GM21526 (cell line): ENCODE results near the gene C2orf74.
"Not testable (repeated sequence)": the region's sequence is repeated elsewhere in the genome, so short reads cannot be mapped to it uniquely, and the experiment has no call there.

Source experiments
- ATAC-seq: cut with Tn5 transposase; IDR thresholded peaks from one replicate; pipeline ENCODE4 v1.9.1; 2021; ENCODE audit warnings: moderate library complexity; ENCODE audit not compliant: unreplicated experiment, low FRiP score

The C2orf74 gene

DNA sequence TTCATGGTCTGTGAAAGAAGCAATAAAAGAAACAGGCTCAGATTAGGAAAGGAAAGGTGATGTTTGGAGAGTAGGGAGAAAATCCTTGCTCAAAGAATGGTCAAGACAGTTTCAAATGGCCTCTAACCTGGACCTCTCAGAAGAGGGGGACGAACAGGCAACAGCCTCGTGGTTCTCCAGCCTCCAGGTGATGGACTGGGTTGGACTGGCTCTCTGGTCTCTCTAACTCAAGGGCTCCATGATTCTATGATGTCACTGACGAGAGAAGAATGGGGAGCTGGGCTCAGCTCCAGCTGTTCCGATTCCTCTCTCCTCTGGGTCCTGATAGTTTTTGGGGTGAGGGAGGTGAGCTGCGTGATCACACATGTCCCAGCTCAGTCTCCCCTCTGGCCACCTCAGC, at the start of gene C2orf74:
C2orf74 (plus strand) TSS at position 301 of the 400 bp plus-strand sequence. CDS start 327 bp downstream, outside the sequence.
- no peak for ATAC-seq

GRCh38 chr2:61114147-61114546, 47.8 kb upstream of the C2orf74 start:
- no peak for ATAC-seq

DNA sequence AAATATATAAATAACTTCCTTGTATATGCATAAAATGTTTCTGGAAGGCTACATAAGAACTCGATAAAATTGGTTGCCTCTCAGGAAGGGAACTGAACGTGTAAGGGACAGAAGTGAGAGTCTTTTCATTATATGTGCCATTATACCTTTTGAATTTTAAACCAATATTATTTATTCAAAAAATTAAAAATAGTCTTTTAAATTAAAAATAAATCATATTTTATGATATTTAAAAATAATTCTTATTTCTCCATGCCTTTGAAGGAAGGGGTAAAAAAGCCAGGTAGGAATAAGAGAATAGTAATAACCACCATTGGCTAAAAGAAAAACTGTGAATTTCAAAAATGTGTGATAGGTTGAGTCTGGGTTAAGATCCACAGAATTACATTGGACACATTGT, 45.7 kb upstream of the C2orf74 start:
- no peak for ATAC-seq

GRCh38 chr2:61117534-61117933, 44.5 kb upstream of the C2orf74 start:
- no peak for ATAC-seq

- no peak for ATAC-seq
Observed at GRCh38 chr2:61125123-61125710, 36.8 kb upstream of the C2orf74 start.

DNA sequence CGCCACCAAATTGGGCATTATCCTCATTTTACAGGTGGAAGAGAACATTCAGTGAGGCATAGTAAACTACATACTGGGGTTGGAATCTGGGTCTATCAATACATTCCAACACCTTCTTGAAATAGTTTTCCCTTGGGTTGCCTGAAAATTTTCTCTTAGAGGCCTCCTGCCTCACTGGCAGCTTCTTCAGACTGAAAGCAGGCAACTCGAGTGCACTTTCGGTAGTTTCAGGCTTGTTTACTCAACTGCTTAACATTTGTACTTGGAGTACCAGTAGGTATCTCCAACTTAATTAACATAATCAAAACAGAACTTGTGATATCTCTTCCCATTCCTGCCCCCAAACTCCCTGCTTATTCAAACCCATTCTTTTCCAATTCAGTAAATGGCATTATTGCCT, 36.2 kb upstream of the C2orf74 start:
- no peak for ATAC-seq

- not testable (repeated sequence) for ATAC-seq
Observed at GRCh38 chr2:61128122-61128521, 33.9 kb upstream of the C2orf74 start.

- ATAC-seq, result no peak
Observed at GRCh38 chr2:61134141-61134540, 27.8 kb upstream of the C2orf74 start.

DNA sequence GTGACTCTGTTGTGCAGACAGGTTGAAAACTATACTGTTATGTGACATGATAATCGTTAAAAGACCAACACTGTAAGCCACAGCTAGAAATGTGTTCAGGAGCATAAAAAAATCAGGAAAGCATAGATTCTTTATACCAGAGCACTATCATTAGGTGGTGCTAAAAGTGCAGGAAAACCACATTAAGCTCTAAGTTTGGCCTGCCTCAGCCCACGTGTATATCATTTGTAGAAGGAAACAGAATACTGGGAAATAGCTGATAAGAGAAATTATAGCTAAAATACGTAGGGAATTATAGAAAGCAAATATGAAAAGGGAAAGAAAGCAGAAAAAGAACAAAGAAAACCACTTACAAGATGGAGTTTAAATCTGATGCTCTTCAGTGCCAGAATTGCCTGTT, 26.5 kb upstream of the C2orf74 start:
- ATAC-seq, result no peak

DNA sequence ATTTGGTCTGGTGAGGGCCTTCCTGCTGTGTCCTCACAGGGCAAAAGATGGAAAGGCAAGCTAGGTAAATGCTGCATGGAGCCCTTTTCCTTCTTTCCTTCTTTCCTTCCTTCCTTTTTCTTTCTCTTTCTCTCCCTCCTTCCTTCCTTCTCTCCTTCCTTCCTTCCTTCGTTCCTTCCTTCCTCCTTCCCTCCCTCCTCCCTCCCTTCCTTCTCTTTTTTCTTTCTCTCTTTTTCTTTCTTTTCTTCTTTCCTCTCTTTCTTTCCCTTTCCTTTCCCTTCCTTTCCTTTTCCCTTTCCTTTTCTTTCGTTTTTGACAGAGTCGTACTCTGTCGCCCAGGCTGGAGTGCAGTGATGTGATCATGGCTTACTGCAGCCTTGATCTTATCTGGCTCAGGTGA, 23.1 kb upstream of the C2orf74 start:
- ATAC-seq, result no peak

GRCh38 chr2:61141151-61141550, 20.8 kb upstream of the C2orf74 start:
- no peak for ATAC-seq

DNA sequence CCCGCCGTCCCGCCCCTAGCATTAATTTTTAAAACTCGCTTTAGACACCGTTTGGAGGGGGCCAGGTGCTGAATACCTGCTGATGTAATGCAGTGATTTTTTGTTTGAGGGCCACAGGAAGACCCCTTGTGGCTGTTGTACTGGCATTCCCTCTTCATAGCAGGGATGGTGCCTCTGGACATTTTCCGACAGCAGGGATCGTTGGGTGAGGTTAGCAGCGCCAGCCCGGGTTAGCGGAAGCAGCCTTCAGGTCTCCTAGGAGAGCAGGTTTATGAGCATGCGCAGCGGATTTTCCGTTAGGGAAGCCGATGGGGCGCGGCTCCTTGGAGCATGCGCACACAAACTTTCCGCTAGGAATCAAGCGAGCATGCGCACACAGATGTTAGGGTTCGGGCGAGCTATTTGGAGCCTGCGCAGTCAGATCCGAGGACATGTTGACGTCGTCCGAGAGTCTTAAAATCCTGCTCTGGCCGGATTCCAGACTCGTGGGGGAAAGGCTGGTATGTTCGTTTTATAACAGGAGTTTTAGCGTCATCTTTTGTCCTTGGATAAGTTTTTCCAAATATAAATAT, 17.2 kb upstream of the C2orf74 start:
- ATAC-seq, result peak; percentile 82

DNA sequence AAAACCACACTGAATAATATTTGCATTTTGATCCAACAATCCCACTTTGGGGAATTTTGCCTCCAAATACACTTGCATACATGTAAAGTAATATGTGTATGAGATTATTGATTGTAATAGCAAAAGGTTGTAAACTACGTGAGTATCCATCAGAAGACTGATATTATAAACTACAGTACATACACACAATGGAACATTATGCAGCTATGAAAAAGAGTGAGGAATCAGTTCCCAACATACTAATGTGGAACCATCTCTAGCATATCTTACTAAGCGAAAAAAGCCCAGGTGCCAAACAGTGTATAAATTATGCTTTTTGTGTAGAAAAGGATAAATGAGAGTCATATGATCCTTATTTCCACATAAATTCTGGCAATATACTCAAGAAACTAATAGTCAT, 16.0 kb upstream of the C2orf74 start:
- no peak for ATAC-seq

DNA sequence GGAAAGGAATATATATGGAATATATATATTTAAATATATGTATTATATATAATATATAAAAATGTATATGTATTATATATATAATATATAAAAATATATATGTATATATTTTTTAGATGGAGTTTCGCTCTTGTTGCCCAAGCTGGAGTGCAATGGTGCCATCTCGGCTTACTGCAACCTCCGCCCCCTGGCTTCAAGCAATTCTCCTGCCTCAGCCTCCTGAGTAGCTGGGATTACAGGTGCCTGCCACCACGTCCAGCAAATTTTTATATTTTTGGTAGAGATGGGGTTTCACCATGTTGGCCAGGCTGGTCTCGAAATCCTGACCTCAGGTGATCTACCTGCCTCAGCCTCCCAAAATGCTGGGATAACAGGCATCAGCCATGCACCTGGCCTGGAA, 13.9 kb upstream of the C2orf74 start:
- ATAC-seq, result not testable (repeated sequence)

- no peak for ATAC-seq
Observed at GRCh38 chr2:61149074-61149473, 12.9 kb upstream of the C2orf74 start.

DNA sequence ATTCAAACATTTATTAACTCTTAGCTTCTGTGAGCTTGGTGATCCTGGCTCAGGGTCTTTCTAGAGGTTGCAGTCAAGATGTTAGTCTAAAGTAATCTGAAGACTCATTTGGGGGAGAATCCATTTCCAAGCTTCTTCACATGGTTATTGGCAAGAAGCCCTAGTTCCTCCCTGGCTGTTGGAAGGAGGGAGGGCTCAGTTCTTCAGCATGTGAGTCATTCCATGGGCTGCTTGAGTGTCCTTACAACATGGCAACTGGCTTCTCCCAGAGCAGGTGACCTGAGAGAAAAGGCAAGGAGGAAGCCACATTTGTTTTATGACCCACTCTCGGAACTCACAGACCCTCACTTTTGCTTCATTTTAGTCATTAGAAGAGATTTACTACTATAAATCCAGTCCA, 10.6 kb upstream of the C2orf74 start:
- no peak for ATAC-seq

DNA sequence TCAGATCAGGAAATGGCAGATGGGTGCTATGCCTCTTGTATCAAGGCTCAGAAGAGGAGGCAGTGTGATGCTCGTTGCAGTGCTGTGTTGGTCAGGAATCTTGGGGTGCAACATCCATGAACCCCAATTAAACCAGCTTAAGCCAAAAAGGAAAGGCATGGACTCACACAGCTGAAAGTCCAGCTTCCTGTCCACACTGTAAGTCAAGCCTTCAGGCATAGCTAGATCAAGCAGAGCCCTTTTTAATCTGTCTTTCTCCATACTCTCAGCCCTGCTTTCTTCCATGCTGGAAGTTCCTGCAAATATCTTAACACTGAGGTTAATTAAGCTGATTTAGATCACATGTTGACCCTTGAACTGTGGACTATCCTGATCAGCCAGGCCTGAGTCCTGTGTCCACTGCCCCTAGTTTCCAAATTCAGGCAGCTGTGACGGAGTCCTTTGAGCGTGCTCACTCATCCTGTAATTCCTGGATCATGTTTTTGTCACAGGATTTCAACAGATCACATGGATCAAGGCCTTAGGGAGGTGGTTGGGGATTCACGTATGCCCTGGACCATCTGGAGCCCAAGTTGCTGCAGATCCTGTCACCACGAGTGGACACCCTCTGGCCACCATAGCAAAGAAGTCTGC, 4.5 kb upstream of the C2orf74 start:
- no peak for ATAC-seq

DNA sequence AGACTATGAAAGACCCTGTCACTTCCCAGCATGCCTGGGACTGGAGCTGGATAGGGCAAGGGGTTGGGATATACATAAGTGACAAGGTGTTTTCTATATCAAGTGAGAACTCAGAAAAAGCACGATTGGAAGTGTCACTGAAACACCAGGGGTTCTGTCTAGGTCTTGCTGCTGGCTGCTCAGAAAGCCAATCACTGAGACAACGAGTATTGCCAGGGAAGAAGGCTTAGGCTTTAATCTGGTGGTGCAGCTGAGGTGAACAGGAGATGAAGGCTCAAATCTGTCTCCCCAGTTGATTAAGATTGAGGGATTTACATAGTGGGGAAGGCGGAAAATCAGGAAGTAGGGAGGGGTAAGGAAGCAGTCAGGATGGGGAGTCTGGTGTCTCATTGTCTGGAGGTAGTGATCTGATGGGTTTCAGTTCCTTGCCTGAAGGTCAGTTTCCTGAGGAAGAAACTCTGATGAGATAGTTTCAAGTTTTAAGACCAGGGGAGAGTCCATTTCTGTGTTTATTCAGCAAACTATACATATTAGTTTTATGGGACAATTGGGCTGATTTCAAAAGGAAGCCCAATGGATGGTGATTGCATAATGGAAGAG, 3.5 kb upstream of the C2orf74 start:
- no peak for ATAC-seq

GRCh38 chr2:61162721-61163120, 733 bp downstream of the C2orf74 start:
- ATAC-seq, result no peak

- not testable (repeated sequence) for ATAC-seq
Observed at GRCh38 chr2:61165082-61165481, 3.1 kb downstream of the C2orf74 start.

GRCh38 chr2:61165946-61166345, 4.0 kb downstream of the C2orf74 start:
- no peak for ATAC-seq

DNA sequence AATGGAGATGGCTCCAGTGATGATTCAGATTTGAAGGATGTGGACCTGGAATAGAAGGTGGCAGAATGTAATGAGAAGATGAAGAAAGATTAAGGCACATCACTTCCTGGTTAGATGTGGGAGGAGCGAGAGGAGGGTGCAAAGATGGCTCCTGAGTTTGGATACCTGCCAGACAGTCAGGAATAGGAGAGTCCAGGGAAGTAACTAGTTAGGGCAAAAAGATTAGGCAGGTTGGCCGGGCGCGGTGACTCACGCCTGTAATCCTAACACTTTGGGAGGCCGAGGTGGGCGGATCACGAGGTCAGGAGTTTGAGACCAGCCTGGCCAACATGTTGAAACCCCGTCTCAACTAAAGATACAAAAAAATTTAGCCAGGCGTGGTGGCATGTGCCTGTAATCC, 5.6 kb downstream of the C2orf74 start:
- no peak for ATAC-seq
